SJSA1 (cell line): ENCODE results near the gene OR6N1. TPM values are rescaled to one million over a fixed set of nuclear protein-coding genes. Genes with fewer than 3 reads are reported as not detected.

Source experiments
- DNase-seq, 2 experiments: peaks; one replicate each; pipeline ENCODE4 v3.0.0-alpha.2; 2015 to 2020; ENCODE audit warnings: low spot score in 2 of 2, low read depth in 1 of 2
- H3K27ac ChIP-seq: fragments of 250-450 bp; sonication (Bioruptor Pico); 2 replicates; pipeline ENCODE4 v1.5.1; 2020; ENCODE audit warnings: mild to moderate bottlenecking, moderate library complexity
- H3K27me3 ChIP-seq: fragments of 250-450 bp; sonication (Bioruptor Pico); replicated peaks from 2 replicates; pipeline ENCODE4 v1.5.1; 2020; ENCODE audit warnings: mild to moderate bottlenecking, moderate library complexity
- H3K36me3 ChIP-seq: fragments of 250-450 bp; sonication (Bioruptor Pico); 2 replicates; pipeline ENCODE4 v1.5.1; 2020; ENCODE audit warnings: mild to moderate bottlenecking
- H3K4me1 ChIP-seq: fragments of 250-450 bp; sonication (Bioruptor Pico); replicated peaks from 2 replicates; pipeline ENCODE4 v1.6.1; 2021; ENCODE audit warnings: mild to moderate bottlenecking
- H3K4me3 ChIP-seq: fragments of 250-450 bp; sonication (Bioruptor Pico); 2 replicates; pipeline ENCODE4 v1.5.1; 2020; ENCODE audit warnings: mild to moderate bottlenecking
- H3K9me3 ChIP-seq: fragments of 250-450 bp; sonication (Bioruptor Pico); replicated peaks from 2 replicates; pipeline ENCODE4 v1.5.1; 2020; ENCODE audit warnings: mild to moderate bottlenecking
- total RNA-seq: library from RNA; depleted of rRNA; stranded (reverse); fragments of >200 nt; shearing (Covaris generic); gene quantifications from 2 replicates; pipeline ENCODE4 v1.2.3, GENCODE V29; 2014; rRNA removed

OR6N1 gene
- total RNA-seq, 1 experiment from 2014 or later: not detected

DNA sequence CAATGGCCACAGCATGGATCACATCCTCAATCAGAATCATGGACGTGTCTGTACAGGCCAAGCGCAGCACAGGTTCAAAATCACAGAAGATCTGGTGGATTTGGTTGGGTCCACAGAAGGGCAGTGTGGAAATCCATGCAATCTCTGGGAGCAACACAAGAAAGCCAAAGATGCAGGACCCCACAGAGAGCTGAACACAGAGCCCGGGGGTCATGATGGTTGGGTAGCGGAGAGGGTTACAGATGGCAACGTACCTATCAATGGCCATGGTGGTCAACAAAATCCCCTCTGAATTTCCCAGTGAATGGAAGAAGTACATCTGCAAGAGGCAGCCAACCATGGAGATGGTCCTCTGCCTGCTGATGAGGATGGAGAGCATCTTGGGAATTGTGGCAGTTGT is 47.6 kb downstream of the OR6N1 start:
- Histone ChIP-seq H3K4me3 (no peak overlapping the region), H3K4me1 (no peaks in the 10 kb centered on the region), H3K9me3 (no peaks in the 10 kb centered on the region), H3K27ac (no peak overlapping the region), H3K36me3 (no peaks in the 10 kb centered on the region), H3K27me3 (no peaks in the 10 kb centered on the region)
- DNase-seq: no peak

DNA sequence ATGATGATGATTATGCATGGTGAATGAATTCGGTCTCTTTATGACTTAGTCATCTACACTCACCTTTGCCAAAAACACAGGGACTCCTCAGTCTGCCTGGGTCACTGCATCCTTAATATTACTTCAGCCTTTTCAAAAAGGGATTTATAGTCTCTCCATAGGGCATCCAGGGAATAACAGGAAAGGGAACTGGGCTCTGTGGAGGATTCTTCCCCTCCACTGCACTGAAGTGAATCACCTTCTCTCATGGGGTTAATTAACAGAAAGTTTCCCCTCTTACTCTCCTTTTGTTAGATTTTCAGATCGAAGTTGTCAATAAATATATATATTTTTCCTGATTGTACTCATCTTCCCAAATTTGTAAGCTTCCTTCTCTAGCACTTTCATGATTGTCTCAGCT is 51.4 kb downstream of the OR6N1 start, which contains the start of gene OR6K3:
Gene OR6K3, minus strand, starts transcription at position 101 of the 400 bp plus-strand sequence. CDS start 2,605 bp downstream, outside the sequence.
- Histone ChIP-seq H3K4me1 (no peaks in the 10 kb centered on the region), H3K9me3 (no peaks in the 10 kb centered on the region), H3K36me3 (no peaks in the 10 kb centered on the region), H3K4me3 (no peak within 1 kb of the TSS), H3K27ac (no peak within 1 kb of the TSS), H3K27me3 (no peaks in the 10 kb centered on the region)
- DNase-seq: no peak

DNA sequence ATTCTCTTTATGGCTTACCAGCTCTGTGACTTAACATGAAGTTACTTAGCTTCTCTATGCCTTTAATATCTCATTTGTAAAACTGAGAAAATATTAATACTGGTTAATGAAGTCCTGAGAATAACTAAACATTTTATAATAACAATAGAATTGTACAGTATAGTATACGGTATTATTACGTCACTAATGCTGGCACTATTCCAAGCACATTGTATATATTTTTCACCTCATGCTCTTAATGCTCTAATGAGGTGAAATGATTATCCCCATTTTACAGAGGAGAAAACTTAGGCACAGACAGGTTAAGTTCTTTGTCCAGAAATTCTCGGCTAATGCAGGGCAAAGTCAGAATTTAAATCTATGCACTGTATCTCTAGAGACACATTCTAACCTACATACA is 52.3 kb downstream of the OR6N1 start:
- no peak overlapping the region for H3K4me3 ChIP-seq
- no peak overlapping the region for H3K27ac ChIP-seq
- no peaks in the 10 kb centered on the region for H3K27me3 ChIP-seq
- H3K9me3 ChIP-seq: no peaks in the 10 kb centered on the region
- DNase-seq: no peak
- no peaks in the 10 kb centered on the region for H3K36me3 ChIP-seq
- no peaks in the 10 kb centered on the region for H3K4me1 ChIP-seq

DNA sequence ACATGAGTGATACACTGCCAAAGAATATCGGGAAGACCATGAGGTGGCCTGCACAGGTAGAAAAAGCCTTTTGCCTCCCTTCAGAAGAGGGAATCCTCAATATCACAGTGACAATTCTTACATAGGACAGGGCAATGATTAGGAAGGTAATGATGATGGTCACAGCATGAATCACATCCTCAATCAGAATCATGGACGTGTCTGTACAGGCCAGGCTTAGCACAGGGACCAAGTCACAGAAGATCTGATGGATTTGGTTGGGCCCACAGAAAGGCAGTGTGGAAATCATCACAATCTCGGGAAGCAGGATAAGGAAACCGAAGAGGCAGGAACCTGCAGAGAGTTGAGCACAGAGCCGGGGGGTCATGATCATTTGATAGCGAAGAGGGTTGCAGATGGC is 54.7 kb downstream of the OR6N1 start:
- H3K36me3 ChIP-seq: no peaks in the 10 kb centered on the region
- H3K4me1 ChIP-seq: no peaks in the 10 kb centered on the region
- H3K9me3 ChIP-seq: no peaks in the 10 kb centered on the region
- no peak for DNase-seq
- H3K4me3 ChIP-seq: no peak overlapping the region
- no peaks in the 10 kb centered on the region for H3K27me3 ChIP-seq
- no peak overlapping the region for H3K27ac ChIP-seq

DNA sequence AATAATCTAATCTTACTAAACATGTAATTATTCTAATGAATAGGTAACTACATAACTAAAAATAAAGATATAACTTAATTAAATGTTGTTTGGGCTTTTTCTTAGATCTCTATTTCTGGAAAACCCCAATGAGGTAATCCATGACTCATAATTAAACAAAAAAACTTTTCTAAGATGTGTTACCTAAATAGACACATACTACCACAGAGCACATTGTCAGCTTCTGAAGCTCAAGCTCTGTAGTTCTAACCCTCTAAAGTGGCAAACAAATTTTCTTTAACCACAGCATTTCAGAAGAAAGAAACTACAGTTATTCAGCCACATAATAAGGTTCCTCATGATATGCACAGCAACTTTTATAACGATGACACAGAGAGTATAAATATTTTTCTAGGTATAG is 55.7 kb downstream of the OR6N1 start:
- no peak for DNase-seq
- H3K36me3 ChIP-seq: no peaks in the 10 kb centered on the region

DNA sequence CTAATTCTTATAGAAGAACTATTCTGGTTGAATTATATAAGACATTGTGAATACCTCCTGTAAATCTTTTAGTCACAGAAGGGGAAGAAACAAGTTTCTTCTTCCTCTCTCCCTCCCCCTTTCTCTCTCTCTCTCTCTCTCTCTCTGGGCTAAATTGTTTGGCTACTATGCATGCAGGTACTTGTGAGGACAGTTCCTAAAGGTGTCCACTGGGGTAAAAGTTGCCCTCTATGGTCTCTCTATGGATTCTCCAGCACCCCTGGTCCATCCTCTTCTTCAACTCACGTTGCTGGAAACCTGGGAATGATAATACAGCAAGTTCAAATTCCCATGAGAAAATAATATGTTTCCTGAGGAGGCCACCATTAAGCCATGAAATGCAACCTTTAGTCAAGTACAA is 57.2 kb downstream of the OR6N1 start:
- Histone ChIP-seq H3K4me3 (no peak overlapping the region), H3K27ac (no peak overlapping the region), H3K27me3 (no peaks in the 10 kb centered on the region), H3K4me1 (no peaks in the 10 kb centered on the region), H3K9me3 (no peaks in the 10 kb centered on the region), H3K36me3 (no peaks in the 10 kb centered on the region)
- no peak for DNase-seq

More for the DNA sequence above, 55.7 kb downstream of the OR6N1 start:
- H3K27ac ChIP-seq: no peak overlapping the region
- H3K4me3 ChIP-seq: no peak overlapping the region
- no peaks in the 10 kb centered on the region for H3K9me3 ChIP-seq
- no peaks in the 10 kb centered on the region for H3K27me3 ChIP-seq
- no peaks in the 10 kb centered on the region for H3K4me1 ChIP-seq

Other genes starting within 250 kb of the OR6N1 start
- not detected in 2 replicates for gene OR6Y1, start 217.8 kb downstream of the OR6N1 start, total RNA-seq
- gene OR6P1, start 201.6 kb downstream of the OR6N1 start, total RNA-seq: not detected in 2 replicates
- gene OR10X1, start 192.3 kb downstream of the OR6N1 start, total RNA-seq: not detected in 2 replicates
- gene OR10Z1, start 166.9 kb downstream of the OR6N1 start, total RNA-seq: not detected in 2 replicates
- gene SPTA1, start 85.5 kb downstream of the OR6N1 start, total RNA-seq: not detected in 2 replicates
- gene OR6K2, start 71.5 kb downstream of the OR6N1 start, total RNA-seq: not detected in 2 replicates
- not detected in 2 replicates for gene OR6K3, start 51.5 kb downstream of the OR6N1 start, total RNA-seq
- not detected in 2 replicates for gene OR6K6, start 17.5 kb downstream of the OR6N1 start, total RNA-seq
- gene OR6N2, start 9.0 kb upstream of the OR6N1 start, total RNA-seq: not detected in 2 replicates
- not detected in 2 replicates for gene MNDA, start 59.2 kb upstream of the OR6N1 start, total RNA-seq
- gene PYHIN1, start 159.4 kb upstream of the OR6N1 start, total RNA-seq: not detected in 2 replicates
- gene IFI16, start 237.7 kb upstream of the OR6N1 start, total RNA-seq: 26.1 and 27.1 TPM in 2 replicates